A204.1 (cell line): ENCODE measurements around the gene HLA-DPB1.
"Not testable (repeated sequence)": the region's sequence is repeated elsewhere in the genome, so short reads cannot be mapped to it uniquely, and the experiment has no call there.

Experiments
- FAIRE-seq: peaks from 2 replicates; lab custom pipeline; 2012; peaks lifted over from hg19 to GRCh38; lab: Jason Lieb, UNC

HLA-DPB1 gene

GRCh38 chr6:33071569-33071968, 4.2 kb upstream of the HLA-DPB1 start:
- no peak for FAIRE-seq

DNA sequence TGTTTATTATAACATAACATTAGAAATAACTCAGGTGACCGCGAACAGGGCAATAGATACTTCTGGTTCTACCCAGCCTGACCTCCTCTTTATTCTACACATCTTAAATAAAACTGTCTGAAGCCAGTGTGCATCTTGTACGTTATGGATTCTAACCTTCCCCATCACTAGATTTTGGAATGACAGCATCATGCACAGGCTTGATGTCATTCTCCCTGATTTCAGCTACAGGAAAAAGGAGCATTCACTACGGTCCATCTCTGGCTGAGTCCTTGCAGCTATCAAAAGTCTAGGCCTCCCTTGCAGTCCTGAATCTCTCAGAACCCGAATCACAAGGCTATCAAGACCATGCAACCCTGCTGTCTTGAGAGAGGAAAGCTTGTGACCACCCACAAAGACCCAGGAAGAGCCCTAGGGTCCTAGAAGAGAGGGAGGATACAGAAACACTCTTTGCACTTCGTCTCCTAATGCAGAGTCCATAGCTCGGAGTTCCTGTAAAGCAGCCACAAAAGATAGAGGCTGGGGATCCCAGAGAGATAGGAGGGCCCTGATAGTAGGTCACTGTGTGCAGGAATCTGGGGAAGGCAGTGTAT, 3.2 kb upstream of the HLA-DPB1 start:
- no peak for FAIRE-seq

GRCh38 chr6:33073431-33073871, 2.3 kb upstream of the HLA-DPB1 start, which contains the start of gene HLA-DPA1:
Gene HLA-DPA1, minus strand, starts transcription at chr6:33073649.
- no peak for FAIRE-seq

DNA sequence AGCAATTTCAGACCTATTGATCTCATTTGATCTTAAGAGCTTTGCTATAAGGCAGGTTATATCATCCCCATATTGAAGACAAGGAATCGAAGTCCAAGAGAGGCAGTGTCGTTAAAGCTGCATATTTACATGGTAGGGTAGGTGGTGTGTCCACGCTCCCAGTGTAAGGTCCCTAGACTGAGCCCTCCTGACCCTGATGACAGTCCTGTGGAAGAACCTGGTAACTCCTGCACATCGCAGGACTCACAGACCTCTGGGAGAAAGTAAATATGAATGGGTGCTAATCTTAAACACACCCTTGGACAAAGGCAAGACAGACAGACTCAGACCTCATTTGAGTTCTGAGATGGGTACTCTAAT, 602 bp upstream of the HLA-DPB1 start:
- no peak for FAIRE-seq

DNA sequence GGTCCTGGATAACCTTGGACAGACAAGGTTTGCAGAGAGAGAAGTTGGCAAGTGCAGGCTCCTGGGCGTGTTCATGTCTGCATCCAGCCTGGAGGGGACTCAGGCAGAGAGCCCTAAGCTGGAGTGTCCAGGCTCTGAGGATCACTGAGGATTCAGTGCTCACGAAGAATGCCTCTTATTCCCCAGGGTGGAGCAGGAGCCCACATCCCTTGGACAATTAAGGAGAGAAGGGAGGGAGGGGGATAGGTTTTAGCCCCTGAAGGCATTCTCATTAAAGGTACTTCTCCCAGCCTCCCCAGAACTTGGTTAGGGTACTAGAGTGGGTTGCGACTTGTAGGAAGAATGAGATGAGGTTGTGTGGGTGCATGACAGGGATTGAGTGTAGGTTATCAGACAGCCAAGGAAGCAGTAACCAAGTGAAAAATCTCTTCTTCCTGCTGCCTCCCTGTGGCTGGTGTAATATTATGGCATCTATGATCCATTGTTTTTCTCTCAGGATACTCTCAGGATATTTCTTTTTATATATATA, 680 bp downstream of the HLA-DPB1 start:
- FAIRE-seq, result no peak

GRCh38 chr6:33077908-33078307, 2.1 kb downstream of the HLA-DPB1 start:
- FAIRE-seq, result no peak

- FAIRE-seq, result no peak
These were observed 2.7 kb downstream of the HLA-DPB1 start for GRCh38 chr6:33078442-33078841.

DNA sequence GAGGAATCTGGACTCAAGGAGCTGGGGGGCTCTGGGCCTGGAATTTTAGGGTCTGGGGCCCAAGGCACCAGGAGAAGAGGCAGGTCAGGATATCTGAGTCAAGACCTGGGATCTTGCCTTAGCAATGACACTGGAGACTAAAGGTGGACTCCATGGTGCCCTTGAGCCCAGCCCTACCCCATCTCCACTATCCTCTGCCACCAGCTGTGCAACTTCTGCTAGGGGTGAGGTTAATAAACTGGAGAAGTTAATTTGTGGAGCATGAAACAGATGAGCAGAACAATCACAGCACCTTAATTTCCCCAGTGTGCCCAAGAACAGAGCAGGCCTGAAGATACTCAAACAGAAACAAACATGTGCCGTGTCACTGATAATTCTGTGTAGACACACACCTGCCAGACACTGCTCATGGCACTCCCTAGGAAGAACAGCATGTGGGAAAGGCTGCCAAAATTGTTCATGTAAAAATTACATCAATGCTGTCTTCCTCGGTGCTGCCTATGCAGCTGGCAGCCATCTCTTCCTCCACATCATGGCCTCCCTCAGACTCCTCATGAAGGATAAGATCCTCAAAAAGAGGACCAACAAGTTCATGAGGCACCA, 3.2 kb downstream of the HLA-DPB1 start:
- FAIRE-seq, result no peak

DNA sequence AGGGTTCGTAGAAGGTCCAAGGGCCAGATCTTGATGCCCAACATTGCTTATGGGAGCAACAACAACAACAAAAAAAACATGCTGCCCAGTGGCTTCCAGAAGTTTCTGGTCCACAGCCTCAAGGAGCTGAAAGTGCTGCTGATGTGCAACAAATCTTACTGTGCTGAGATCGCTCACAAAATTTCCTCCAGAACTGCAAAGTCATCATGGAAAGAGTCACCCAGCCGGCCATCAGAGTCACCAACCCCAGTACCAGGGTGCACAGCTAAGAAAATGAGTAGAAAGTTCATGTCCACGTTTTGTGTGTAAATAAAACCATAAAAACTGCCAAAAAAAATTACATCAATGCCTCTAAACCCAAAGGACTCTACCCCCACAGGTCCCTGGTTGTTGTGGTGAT, 3.8 kb downstream of the HLA-DPB1 start:
- no peak for FAIRE-seq

GRCh38 chr6:33080127-33081089, 4.6 kb downstream of the HLA-DPB1 start:
- no peak for FAIRE-seq

DNA sequence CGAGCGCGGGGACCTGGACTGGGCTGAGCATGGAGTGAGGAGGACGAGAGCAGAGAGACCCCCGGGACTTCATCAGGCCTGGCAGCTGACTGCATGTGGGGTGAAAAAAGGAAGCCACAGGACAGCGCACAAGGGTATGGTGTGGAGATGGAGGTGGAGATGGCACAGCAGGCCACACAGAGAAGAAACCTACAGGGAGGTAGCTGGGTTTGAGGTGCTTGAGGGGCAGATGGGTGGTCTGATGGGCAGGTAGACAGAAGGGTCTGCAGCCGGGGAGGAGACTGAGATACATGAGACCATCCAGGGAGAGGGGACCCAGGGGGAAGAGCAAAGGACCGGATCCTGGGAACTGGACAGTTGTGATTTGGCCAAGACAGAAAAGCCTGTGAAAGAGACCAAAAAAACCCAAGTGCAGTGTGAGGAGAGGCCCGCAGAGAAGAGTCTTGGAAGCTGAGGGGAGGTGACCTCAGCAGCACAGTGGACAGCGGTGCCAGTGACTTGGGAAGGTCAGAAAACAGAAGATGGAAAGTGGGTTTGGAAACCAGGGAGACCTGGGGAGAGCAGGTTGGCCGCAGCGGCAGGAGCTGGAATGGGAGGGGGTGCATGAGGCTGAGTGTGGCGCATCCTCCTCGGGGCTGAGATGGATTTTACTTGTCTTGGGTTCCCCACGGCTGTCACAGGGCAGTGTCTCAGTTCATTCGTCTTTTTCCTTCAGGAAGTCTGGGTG, 5.5 kb downstream of the HLA-DPB1 start:
- FAIRE-seq, result no peak

DNA sequence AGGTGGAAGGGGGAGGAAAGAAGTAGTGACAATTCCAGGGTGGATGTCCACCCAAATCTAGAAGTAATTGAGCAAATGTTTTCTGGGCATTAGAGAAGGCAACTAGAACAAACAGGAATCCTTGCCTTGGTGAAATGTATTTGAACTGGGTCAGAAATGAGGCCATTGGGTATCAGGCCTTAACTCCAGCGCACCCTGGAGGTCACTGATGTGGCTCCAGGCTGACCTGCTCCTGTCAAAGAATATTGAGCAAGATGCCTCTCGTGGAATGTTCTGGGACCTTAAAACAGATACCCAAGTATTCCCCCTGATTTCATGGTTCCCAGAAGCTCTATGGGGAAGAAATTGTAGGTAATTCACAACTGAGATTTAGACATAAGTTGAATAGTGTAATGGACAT, 6.9 kb downstream of the HLA-DPB1 start:
- no peak for FAIRE-seq

DNA sequence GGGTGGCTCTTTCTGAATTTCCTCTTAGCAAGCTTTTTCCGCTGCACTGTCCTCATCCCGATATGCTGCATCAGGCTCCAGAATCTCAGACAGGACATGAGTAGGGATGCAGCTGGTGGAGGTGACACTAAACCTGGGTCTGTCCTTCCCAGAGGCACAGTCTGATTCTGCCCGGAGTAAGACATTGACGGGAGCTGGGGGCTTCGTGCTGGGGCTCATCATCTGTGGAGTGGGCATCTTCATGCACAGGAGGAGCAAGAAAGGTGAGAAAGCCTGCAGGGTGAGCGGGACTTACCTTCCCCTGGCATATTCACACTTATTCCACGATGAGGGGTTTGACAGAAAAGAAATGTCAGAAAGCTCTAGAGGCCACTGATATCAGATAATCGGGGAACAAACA, 9.8 kb downstream of the HLA-DPB1 start:
- FAIRE-seq, result no peak

DNA sequence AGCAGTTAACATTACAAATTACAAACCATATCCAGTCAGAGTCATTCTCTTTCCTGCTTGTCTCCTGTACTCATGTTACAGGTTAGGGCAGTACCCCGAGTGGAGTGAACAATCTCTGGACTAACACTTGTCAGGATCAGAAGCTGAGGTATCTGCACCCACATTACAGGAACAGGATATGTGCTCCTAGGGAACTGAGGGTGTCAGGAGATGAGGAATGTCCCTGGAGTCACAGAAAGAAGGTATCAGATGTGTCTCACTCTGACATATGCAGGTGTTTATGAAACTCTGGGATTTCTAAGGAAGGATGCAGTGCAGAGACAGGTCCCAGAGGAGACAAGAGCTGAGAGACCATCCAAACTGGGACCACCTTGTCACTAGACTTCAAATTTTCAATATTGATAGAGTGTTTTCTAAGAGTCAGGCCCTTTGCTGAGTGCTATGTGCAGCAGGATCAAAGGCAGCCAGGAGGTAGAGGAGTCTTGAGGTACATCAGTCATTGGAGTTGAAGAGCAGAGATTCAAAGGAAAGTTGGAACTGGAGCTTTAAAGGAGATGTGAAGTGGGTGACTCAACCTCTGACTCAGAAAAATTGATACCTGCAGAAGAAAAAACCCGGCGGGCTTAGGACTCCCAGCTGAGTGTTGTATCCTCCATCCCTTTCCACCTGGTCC, 12.6 kb downstream of the HLA-DPB1 start:
- no peak for FAIRE-seq

DNA sequence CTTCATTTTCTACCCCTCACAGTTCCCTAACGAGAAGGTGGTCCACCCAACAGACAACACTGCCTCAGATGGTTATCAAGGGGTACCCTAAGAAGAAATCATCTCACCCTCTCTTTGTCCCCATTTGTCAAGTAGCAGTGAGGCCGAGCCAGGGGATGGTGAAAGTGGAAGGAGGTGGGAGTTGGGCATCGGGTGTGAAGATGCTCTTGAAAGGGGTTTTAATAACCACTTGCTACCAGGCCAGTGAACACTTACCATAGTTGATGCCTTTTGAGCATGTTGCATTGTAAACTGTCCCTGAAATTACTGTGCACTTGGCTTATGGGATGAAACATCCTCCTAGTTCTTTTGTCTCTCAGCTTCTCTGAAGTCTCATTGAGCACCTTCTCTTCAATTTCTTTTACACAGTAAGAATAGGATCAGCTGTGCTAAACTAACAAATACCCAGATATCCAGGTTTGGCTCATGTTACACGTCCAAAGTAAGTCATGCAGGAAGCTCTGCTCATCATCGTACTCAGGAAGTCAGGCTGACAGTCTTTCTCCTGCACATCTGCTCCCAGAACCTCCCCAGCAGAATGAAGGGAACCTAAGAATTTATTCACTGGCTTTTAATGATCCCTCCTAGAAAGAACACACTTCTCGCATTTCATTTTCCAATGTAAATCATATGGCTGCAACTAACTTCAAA, 13.3 kb downstream of the HLA-DPB1 start:
- no peak for FAIRE-seq

DNA sequence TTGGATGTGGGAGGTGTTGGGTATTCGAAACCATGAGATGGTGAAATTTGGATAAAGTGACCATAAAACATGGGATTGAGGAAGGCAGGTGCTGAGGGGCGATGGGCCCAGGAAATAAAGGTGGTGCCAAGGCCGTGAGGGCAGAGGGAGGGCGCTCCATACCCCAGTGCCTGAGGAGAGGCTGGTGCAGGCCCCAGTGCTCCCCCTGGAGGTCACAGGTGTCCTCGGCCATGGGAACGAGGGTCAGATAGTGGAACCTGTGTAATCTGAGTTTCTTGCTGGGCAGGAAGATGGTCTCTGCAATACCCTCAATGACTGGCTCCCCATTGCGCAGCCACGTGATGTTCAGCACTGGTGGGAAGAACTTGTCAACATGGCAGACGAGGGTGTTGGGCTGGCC, 16.2 kb downstream of the HLA-DPB1 start:
- no peak for FAIRE-seq

- no peak for FAIRE-seq
These were observed 16.6 kb downstream of the HLA-DPB1 start for GRCh38 chr6:33092385-33092784.

DNA sequence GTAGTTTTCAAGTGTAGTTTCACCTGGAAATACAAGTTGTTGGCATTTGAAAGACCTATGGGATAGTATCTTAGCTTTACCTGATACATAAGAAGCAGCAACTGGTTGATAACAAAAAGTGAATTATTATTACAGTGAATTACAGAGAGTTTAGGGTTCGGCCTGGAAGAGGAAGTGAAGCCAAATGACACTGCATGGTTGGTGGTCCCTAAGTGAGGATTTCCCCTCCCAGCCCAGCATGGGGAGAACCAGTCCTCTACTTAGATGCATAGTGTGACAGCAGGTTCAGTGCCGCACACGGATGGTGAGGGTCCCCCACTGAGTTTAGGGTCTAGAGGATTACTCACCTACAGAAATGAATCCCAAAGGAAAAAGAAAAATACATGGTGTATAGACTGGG, 18.1 kb downstream of the HLA-DPB1 start:
- no peak for FAIRE-seq

DNA sequence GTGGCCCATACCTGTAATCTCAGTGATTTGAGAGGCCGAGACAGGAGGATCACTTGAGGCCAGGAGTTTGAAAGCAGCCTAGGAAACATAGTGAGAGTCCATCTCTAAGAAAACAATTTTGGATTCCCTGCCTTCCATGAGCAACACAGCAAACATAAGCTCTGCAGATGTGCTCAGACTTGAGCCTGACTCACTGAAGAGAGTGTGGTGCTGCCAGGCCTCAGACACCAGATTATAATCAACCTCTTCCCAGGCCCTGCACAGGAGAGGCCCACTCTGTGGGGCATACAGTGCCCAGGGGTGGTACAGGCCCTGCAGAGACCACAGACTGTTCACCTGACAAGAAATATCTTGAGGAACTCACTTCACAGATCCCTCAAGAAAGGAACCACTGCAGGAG, 19.9 kb downstream of the HLA-DPB1 start:
- no peak for FAIRE-seq

GRCh38 chr6:33101121-33101737, 25.4 kb downstream of the HLA-DPB1 start:
- not testable (repeated sequence) for FAIRE-seq

DNA sequence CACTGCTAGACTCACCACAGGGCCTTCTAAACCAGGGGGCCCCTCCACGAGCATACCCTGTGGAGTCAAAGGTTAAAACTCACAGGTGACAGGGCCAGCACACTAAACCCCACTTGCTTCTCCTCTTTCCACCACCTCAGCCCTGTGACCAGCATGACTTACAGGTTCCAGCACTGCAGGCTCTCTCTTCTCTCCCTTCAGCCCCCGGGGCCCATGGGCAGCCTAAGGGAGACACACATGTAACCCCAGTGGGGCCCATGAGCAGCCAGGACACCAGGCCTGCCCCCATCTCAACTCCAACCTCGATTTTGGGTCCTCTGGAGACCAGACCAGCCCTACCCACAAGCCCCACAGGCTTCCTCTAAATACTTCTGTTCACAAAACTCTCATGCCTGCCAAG, 28.0 kb downstream of the HLA-DPB1 start:
- no peak for FAIRE-seq
